ENCODE measurements around the gene LARP4B.
"Not testable (repeated sequence)": the region's sequence is repeated elsewhere in the genome, so short reads cannot be mapped to it uniquely, and the experiment has no call there.

The LARP4B gene

DNA sequence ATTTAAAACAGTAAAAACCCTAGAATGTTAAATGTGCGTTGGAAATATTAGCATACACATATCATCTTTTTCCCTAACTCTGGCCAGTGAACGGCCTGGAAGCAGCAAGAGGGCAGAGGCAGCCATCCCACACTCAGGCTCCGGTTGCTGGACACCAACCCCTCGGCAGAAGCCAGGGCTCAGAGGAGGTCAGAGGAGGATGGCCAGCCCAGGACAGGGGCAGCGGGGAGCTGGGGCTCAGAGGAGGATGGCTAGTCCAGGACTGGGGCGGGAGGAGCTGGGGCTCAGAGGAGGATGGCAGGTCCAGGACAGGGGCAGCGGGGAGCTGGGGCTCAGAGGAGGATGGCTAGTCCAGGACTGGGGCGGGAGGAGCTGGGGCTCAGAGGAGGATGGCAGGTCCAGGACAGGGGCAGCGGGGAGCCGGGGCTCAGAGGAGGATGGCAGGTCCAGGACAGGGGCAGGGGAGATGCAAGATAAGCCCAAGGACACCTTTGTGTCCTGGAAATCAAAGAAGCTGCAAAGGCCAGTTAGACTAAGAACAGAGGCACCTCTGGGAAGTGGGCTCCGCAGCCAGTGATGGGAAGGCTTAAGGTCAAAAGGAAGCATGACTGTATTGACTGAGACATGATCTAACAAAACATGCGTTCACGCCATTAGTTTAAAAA is 161.3 kb downstream of the LARP4B start:
- DNase-seq (ENCODE audit: low read depth in 2 of 2) = not testable (repeated sequence)

DNA sequence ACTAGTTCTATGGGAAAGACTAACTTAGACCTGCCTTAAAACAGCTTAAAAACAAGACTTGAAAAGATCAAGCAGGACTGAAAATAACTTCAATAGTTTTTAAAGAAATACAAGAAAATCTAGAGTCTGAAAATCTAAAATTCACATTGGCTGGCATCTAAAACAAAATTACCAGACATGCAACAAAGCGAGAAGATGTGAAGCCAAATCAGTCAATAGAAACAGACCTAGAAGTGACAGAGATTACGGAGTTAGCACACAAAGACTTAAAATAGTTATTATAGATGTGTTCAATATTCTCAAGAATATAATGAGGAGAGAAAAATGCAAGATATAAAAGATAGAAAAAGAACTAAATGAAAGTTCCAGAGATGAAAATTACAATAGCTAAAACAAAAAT is 163.7 kb downstream of the LARP4B start:
- DNase-seq (ENCODE audit: low read depth in 2 of 2) = no peak

DNA sequence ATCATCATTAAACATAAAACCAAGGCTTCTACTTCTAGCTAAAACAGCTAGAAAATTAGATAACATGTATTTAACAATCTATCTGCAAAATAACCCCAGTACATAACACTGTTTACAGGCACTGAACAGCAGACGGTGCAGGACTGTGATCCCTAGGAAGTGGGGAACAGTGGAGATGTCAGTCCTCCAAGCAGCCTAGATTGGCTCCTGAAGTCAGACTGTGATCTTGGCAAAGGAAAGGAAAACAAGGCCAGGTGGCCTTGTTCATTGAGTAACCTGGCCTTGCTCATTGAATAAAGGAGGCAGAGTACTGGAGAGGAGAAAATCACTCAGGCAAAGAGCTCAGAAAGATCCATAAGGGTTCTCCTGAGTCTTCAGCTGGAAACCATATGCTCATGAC is 164.3 kb downstream of the LARP4B start:
- DNase-seq (ENCODE audit: low read depth in 2 of 2) = no peak

DNA sequence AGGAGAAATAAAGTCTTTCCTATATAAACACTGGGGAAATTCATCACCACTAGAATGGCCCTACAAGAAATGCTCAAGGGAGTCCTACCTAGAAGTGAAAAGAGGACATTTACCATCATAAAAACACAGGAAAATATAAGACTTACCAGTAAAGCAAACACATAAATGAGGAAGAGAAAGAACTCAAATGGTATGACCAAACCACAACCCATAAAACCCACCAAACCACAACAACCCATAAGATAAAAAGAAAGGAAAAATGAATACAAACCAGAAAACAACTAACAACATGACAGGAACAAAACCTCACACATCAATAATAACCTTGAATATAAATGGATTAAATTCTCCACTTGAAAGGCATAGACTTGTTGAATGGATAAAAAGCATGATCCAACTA is 170.1 kb downstream of the LARP4B start:
- no peak for DNase-seq (ENCODE audit: low read depth in 2 of 2)

DNA sequence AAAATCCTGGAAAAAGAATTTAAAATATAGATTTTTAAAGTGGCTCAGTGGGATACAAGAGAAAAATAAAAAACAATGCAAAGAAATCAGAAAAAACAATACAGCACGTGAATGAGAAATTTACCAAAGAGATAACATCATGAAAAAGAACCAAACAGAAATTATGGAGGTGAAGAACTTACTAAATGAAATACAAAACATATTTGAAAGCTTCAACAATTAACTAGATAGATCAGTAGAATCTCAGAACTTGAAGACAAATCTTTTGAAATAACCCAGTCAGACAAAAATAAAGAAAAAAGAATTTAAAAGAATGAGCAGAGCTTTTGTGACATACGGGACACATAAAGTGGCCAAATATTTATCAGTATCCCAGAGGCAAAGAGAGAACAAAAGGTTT is 170.9 kb downstream of the LARP4B start:
- DNase-seq (ENCODE audit: low read depth in 2 of 2) = no peak

DNA sequence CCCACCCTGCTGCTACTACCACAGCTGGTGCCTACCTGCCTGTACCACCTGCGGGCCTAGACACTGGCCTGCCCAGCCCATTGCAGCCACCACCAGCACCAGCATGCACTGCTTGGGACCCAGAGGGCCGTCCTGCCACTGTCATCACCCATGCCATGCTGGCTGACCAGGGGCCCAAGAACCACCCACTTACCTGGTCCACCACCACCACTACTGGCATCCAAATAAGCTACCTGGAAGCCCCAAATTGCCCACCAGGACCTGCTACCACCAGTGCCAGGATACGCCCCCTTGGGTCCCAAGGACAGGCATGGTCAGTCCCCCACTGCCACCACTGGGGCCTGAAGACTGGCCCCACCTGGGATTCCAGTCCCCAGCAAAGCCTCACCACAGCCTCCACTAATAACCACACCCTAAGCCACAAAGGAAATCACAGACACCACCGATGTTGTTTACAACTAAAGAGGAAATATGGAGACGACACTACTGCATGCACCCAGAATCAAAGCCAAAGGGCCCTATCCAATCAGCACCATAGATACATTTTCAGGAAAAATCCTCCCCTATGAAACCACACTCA is 171.5 kb downstream of the LARP4B start:
- no peak for DNase-seq (ENCODE audit: low read depth in 2 of 2)
